NCI-H2029 treated with DMSO at 0.1 percent for 48 hours (cell line): Measurements from ENCODE around the gene SPAG6.

Experiments used
- DNase-seq: peaks from one replicate; lab custom pipeline; 2025; lab: John Stamatoyannopoulos, UW

The SPAG6 gene

GRCh38 chr10:22434521-22434920 lies 89.2 kb downstream of the SPAG6 start:
- no peak for DNase-seq

DNA sequence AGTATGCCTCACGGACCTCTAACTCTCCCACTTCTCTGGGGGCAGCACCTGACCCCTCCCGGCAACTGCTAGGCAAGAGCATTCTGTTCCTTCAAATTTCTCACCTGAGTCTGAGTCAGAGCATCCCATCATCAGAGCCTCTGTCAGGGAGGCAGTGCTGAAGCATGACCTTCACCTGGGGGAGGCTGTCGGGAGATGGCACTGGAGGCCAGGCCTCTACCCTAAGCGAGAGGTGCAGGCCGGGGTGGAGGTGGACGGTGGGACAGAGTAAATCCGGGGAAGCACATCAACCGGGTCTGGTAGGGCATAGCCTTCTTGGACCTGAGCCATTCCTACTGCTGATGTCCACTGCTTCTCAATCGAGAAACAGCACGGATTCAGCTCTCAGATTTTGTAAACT lies 90.4 kb downstream of the SPAG6 start:
- no peak for DNase-seq

DNA sequence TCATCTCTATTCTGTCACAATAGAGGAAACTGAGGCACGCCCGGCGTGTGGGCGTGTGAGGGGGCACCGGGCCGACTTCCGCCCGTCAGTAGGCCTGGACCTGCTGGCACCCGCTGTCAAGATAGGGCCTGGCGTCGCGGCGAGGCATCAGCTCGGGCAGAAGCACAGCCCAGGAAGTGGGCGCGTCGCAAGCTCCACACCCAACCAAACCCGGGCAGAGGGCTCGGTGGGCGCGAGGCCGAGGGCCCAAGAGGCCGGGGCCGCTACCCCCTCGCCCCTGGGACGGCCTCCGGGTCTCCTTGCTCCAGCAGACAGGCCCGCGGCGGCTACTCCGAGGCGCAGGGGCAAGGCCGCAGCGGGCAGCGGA lies 91.2 kb downstream of the SPAG6 start:
- DNase-seq, result no peak

GRCh38 chr10:22436893-22437619 lies 91.8 kb downstream of the SPAG6 start:
- no peak for DNase-seq

GRCh38 chr10:22437620-22438588 lies 92.6 kb downstream of the SPAG6 start:
- DNase-seq, result no peak

DNA sequence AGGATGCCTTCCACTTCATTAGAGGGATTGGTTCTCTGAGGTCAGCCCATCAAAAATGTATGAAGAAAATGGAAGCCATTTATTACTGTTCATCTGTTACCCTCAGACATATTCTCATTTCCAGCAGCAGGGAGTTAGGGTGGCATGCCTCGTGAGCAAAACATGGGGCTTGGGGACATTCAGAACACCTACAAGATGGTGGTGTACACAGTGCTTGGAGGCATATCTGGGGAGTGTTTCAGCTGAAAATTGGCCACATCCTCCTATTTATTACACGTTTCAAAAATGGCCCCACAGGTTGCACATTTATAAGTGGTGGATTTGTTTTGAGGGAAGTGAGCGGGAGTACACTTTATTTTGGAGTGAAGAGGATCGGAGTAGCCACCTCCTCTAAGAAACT lies 93.4 kb downstream of the SPAG6 start:
- DNase-seq, result no peak

DNA sequence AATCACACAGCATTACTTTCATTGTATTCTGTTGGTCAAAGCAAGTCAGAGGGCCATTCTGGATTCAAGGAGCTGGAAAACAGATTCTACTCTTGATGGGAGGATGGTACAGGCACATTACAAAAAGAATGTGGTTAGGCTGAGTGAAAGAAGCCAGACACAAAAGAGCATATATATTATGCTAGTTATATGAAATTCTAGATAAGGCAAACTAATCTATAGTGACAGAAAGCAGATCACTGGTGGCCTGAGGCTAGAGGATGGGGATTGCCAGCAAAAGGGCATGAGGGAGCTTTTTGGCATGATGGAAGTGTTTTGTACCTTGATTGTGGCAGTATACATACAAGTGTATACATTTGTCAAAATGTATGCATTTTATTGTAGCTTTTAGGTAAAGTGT lies 96.8 kb downstream of the SPAG6 start:
- no peak for DNase-seq

- DNase-seq, result no peak
These were observed 97.2 kb downstream of the SPAG6 start for GRCh38 chr10:22442468-22442867.

GRCh38 chr10:22443175-22443901 lies 98.0 kb downstream of the SPAG6 start:
- no peak for DNase-seq

DNA sequence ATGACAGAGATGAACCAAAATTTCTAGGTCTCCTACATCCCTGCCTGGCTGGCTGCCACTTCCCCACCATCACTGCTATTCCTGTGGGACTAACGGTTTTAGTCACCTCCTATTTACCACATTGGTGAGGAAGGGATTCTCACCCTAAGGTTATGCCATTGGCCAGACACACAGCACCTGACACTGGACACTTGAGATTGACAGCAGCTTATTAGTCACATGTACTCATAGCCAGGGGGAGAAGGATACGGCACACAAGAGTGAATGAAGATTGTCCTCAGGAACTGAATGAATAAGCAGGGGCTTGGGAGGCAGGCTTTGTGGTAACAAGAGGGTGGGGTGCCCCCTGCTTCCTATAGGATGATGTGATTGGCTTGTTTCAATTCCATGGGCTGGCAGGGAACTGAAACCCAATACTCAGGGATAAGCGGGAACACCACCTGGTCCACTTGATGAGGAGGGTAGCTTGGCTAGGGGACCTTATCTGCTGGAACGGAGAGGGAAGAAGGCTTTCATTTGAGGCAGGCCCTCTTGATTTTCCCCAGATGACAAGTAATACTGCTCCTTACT lies 99.0 kb downstream of the SPAG6 start:
- no peak for DNase-seq

GRCh38 chr10:22445495-22445894 lies 100.2 kb downstream of the SPAG6 start:
- DNase-seq, result no peak

- no peak for DNase-seq
These were observed 101.8 kb downstream of the SPAG6 start for GRCh38 chr10:22447068-22447467.

- no peak for DNase-seq
These were observed 106.0 kb downstream of the SPAG6 start for GRCh38 chr10:22451346-22451745.

GRCh38 chr10:22453320-22453719 lies 108.0 kb downstream of the SPAG6 start:
- no peak for DNase-seq

GRCh38 chr10:22453948-22454591 lies 108.8 kb downstream of the SPAG6 start:
- DNase-seq, result no peak

GRCh38 chr10:22454634-22455033 lies 109.3 kb downstream of the SPAG6 start:
- DNase-seq, result no peak

- DNase-seq, result no peak
These were observed 110.0 kb downstream of the SPAG6 start for GRCh38 chr10:22455068-22455857.

DNA sequence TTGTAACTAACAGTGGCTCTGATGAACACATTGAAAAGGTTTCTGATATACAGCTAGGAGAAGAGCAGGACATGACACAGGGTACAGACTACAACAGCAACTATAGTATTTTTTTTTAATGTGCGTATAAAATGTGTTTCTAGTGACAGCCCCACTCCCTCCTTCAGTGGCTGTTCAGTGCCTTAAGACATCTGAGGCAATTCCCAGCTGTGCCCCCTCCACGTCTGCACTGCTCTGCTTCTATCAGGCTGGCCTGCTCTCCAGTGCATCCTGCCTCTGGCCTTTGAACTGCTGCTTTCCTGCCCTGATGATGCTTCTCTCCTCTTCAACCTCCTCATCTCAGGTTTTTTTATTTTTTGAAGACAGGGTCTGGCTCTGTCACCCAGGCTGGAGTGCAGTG lies 111.2 kb downstream of the SPAG6 start:
- DNase-seq, result no peak

DNA sequence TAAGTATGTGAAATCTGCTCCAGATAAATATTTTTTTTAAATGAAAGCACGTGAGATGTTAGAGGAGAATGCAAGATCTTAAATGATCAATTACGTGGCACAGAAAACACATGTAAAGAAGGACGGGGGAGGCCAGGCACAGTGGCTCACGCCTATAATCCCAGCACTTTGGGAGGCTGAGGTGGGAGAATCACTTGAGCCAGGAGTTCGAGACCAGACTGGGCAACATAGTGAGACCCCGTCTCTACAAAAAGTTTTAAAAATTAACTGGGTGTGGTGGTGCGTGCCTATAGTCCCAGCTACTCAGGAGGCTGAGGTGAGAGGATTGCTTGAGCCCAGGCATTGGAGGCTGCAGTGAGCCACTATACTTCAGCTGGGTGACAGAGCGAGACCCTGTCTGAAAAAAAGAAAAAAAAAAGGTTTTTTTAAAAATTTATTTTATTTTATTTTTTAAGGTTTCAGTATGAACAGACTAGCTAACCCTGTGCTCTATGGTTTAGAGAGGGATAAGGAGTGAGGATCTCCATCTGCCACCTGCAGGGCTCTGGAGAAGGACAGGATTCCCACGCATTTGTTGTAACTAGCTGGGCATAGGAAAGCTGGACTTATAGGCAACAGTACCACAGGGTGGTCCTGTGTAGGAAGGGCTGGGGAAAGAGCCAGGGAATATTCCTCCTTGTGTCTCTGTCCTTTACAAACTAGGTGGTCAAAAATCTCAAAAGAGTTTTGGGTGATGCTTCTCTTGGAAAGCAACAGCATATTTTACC lies 113.2 kb downstream of the SPAG6 start:
- no peak for DNase-seq

DNA sequence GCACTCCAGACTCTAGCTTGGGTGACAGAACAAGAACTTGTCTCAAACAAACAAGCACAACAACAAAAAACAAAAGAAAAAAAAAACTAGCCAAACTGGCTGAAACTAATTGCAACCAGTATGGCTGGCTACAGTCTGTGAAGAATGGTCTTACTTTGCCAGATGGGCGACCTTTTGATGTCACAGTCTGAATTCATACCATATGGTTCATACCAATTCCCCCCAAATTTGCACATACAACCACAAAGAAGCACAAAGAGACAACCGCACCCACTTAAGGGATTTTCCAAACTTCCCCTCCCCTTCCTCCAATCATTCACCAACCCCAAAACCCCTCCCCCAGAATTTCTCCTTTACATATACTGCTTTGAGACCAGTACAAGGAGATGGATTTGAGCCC lies 114.2 kb downstream of the SPAG6 start:
- DNase-seq, result no peak
